ENCODE data around the gene CLRN3.

GRCh38 chr10:127886371-127887051, 6.2 kb downstream of the CLRN3 start:
- no peak for TF ChIP-seq CTCF (IDR thresholded peaks at IDR 0.05 in 4 of 5, conservative IDR thresholded peaks at IDR 0.05 in 1 of 5)
- TF ChIP-seq POLR2A (IDR thresholded peaks at IDR 0.05): no peak

Data from gastrocnemius medialis (tissue), 4 donors.